ENCODE results near the gene FGF14.

FGF14 gene

GRCh38 chr13:101817898-101818297 lies 584.0 kb downstream of the FGF14 start:
- Mint-ChIP-seq H3K27me3 (ENCODE audit: low read depth, poor library complexity) (peaks cover 10% of the 10 kb centered on the region), H3K36me3 (ENCODE audit: low read depth) (no peaks in the 10 kb centered on the region), H3K4me3 (no peak overlapping the region), H3K9me3 (no peaks in the 10 kb centered on the region), H3K27ac (no peak overlapping the region), H3K4me1 (no peaks in the 10 kb centered on the region)
- no peak for DNase-seq
- no peak for TF ChIP-seq CTCF (IDR thresholded peaks at IDR 0.05)

- TF ChIP-seq CTCF (IDR thresholded peaks at IDR 0.05): no peak
- Mint-ChIP-seq H3K4me3 (no peak overlapping the region), H3K27ac (no peak overlapping the region), H3K36me3 (ENCODE audit: low read depth) (no peaks in the 10 kb centered on the region), H3K27me3 (ENCODE audit: low read depth, poor library complexity) (no peaks in the 10 kb centered on the region), H3K4me1 (no peaks in the 10 kb centered on the region), H3K9me3 (no peaks in the 10 kb centered on the region)
- no peak for DNase-seq
Measured at GRCh38 chr13:101811881-101812280, 590.0 kb downstream of the FGF14 start.

GRCh38 chr13:101811284-101811839 lies 590.5 kb downstream of the FGF14 start:
- no peaks in the 10 kb centered on the region for H3K36me3 Mint-ChIP-seq (ENCODE audit: low read depth)
- DNase-seq: no peak
- H3K9me3 Mint-ChIP-seq: no peaks in the 10 kb centered on the region
- no peak overlapping the region for H3K4me3 Mint-ChIP-seq
- H3K27me3 Mint-ChIP-seq (ENCODE audit: low read depth, poor library complexity): no peaks in the 10 kb centered on the region
- H3K4me1 Mint-ChIP-seq: no peaks in the 10 kb centered on the region
- no peak overlapping the region for H3K27ac Mint-ChIP-seq
- TF ChIP-seq CTCF (IDR thresholded peaks at IDR 0.05): no peak

GRCh38 chr13:101799196-101799595 lies 602.7 kb downstream of the FGF14 start:
- no peak for DNase-seq
- Mint-ChIP-seq H3K4me3 (no peak overlapping the region), H3K27ac (no peak overlapping the region), H3K9me3 (no peaks in the 10 kb centered on the region), H3K27me3 (ENCODE audit: low read depth, poor library complexity) (peaks cover 4% of the 10 kb centered on the region), H3K4me1 (no peaks in the 10 kb centered on the region), H3K36me3 (ENCODE audit: low read depth) (no peaks in the 10 kb centered on the region)
- TF ChIP-seq CTCF (IDR thresholded peaks at IDR 0.05): no peak

GRCh38 chr13:101798437-101798836 lies 603.4 kb downstream of the FGF14 start:
- TF ChIP-seq CTCF (IDR thresholded peaks at IDR 0.05): no peak
- H3K9me3 Mint-ChIP-seq: no peaks in the 10 kb centered on the region
- H3K36me3 Mint-ChIP-seq (ENCODE audit: low read depth): no peaks in the 10 kb centered on the region
- no peaks in the 10 kb centered on the region for H3K4me1 Mint-ChIP-seq
- no peak overlapping the region for H3K27ac Mint-ChIP-seq
- DNase-seq: no peak
- H3K27me3 Mint-ChIP-seq (ENCODE audit: low read depth, poor library complexity): peaks cover 10% of the 10 kb centered on the region
- H3K4me3 Mint-ChIP-seq: no peak overlapping the region

- H3K27me3 Mint-ChIP-seq (ENCODE audit: low read depth, poor library complexity): peaks cover 6% of the 10 kb centered on the region
- no peak for DNase-seq
- H3K4me3 Mint-ChIP-seq: no peak overlapping the region
- no peaks in the 10 kb centered on the region for H3K36me3 Mint-ChIP-seq (ENCODE audit: low read depth)
- no peaks in the 10 kb centered on the region for H3K4me1 Mint-ChIP-seq
- no peak overlapping the region for H3K27ac Mint-ChIP-seq
- no peak for TF ChIP-seq CTCF (IDR thresholded peaks at IDR 0.05)
- H3K9me3 Mint-ChIP-seq: no peaks in the 10 kb centered on the region
Measured at GRCh38 chr13:101795460-101795859, 606.4 kb downstream of the FGF14 start.
